Stimulated activated CD4-positive, alpha-beta T cell treated with anti-CD3 and anti-CD28 coated beads, Interleukin-12 subunit alpha, Interleukin-12 subunit beta, amount 100 ng/mL, for 24 hours (primary cell): ENCODE measurements around the gene NTF3.
"Not testable (repeated sequence)": the region's sequence is repeated elsewhere in the genome, so short reads cannot be mapped to it uniquely, and the experiment has no call there.

Source experiments
- DNase-seq, 2 experiments: peaks; one replicate each; pipeline ENCODE4 v3.0.0-alpha.2; 2020; ENCODE audit warnings: low read depth in 2 of 2

The NTF3 gene

GRCh38 chr12:5534426-5535199, 102.7 kb downstream of the NTF3 start:
- no peak for DNase-seq

DNA sequence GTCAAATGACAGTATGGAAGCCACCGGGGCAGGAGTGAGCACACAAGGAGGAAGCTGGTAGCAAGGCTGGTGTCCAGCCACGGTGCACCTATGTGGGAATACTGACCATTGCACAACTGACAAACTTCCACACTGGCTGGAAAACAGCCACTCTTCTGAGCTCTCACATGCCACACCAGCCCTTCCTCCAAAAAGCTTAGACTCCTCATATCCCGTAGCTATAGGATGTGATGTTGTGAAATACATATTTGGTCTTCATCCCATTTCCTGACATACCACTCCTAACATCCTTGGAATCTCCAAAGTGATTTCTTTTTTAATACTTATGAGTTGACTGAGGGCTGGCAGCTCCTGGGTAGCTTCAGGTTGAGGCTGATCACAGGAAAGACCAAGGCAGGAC, 103.6 kb downstream of the NTF3 start:
- DNase-seq = no peak

DNA sequence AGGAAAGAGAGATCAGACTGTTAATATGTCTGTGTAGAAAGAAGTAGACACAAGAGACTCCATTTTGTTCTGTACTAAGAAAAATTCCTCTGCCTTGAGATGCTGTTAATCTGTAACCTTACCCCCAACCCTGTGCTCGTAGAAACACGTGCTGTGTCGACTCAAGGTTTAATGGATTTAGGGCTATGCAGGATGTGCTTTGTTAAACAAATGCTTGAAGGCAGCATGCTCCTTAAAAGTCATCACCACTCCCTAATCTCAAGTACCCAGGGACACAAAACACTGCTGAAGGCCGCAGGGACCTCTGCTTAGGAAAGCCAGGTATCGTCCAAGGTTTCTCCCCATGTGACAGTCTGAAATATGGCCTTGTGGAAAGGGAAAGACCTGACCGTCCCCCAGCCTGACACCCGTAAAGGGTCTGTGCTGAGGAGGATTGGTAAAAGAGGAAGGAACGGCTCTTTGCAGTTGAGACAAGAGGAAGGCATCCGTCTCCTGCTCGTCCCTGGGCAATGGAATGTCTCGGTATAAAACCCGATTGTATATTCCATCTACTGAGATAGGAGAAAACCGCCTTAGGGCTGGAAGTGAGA, 105.2 kb downstream of the NTF3 start:
- DNase-seq = not testable (repeated sequence)

DNA sequence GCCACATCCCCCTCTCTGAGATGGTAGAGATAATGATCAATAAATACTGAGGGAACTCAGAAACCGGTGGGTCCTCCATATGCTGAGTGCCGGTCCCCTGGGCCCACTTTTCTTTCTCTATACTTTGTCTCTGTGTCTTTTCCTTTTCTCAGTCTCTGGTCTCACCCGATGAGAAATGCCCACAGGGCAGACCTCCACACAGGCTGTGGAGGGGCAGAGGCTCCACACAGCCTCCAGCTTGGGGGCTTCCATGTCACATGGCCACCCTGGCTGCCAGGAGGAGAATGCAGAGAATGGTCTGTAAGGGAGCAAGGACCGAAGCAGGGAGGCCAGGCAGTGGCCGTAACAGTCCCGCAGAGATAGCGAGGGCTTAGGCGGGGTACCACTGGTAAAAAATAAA, 105.9 kb downstream of the NTF3 start:
- no peak for DNase-seq
